DOHH2 (cell line): ENCODE results near the gene WARS2.

Experiments used
- CTCF ChIP-seq: fragments of 200-600 bp; sonication (generic); IDR thresholded peaks from one replicate; pipeline ENCODE4 v1.5.1; 2014; ENCODE audit warnings: antibody characterized with exemption, mild to moderate bottlenecking, low read depth, low read length; ENCODE audit not compliant: poor library complexity, severe bottlenecking
- EZH2phosphoT487 ChIP-seq: fragments of 200-600 bp; sonication (generic); IDR thresholded peaks from 2 replicates; pipeline ENCODE4 v1.6.1; 2017; ENCODE audit warnings: borderline replicate concordance, mild to moderate bottlenecking, antibody characterized with exemption, low read length, moderate library complexity, mixed read lengths

GRCh38 chr1:119093721-119094120, 46.7 kb downstream of the WARS2 start:
- no peak for TF ChIP-seq CTCF
- no peak for TF ChIP-seq EZH2phosphoT487
